ENCODE data around the gene PRPS2.

DNA sequence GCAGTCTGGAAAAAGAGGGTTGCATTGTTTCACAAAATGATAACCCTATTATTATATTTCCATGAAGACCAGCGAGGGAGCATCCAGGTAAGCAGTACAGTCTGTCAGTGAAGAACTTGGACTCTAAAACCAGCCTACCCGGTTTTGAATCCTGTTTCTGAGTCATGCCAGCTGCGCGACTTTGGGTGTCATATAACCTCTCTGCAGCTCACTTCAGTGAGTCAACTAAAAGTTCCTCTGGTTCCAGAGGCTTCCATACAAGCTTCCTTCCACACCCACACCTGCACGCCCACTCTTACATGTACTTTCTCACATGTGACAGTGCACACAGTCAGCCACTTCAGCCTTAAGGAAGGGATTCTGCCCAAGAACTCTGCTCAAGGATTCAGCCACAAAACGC lies 49.8 kb upstream of the PRPS2 start:
- no peak for TF ChIP-seq GATA3 (IDR thresholded peaks at IDR 0.05; ENCODE audit: low read depth, low read length)
- no peak for TF ChIP-seq GATA2 (IDR thresholded peaks at IDR 0.05; ENCODE audit: low read depth, low read length)

All from SH-SY5Y (cell line).